ENCODE data around the gene RNF166. TPM values are rescaled to one million over a fixed set of nuclear protein-coding genes. Genes with fewer than 3 reads are reported as not detected.

The RNF166 gene
- total RNA-seq, 1 experiment from 2014 or later, result 9.6 TPM

GRCh38 chr16:88716201-88716600, 10.0 kb upstream of the RNF166 start:
- DNase-seq (ENCODE audit: low read depth, low spot score), result no peak
- in situ Hi-C loops (cut with HindIII; ENCODE audit: low pct_unique_long_range_greater_than_20kb, low sequenced_read_pairs), result no loop called here

GRCh38 chr16:88715312-88716190, 9.3 kb upstream of the RNF166 start:
- in situ Hi-C loops (cut with HindIII; ENCODE audit: low pct_unique_long_range_greater_than_20kb, low sequenced_read_pairs), result no loop called here
- DNase-seq (ENCODE audit: low read depth, low spot score), result no peak

GRCh38 chr16:88714420-88715302, 8.5 kb upstream of the RNF166 start:
- in situ Hi-C loops (cut with HindIII; ENCODE audit: low pct_unique_long_range_greater_than_20kb, low sequenced_read_pairs), result no loop called here
- DNase-seq (ENCODE audit: low read depth, low spot score), result no peak

GRCh38 chr16:88713568-88714419, 7.6 kb upstream of the RNF166 start:
- in situ Hi-C loops (cut with HindIII; ENCODE audit: low pct_unique_long_range_greater_than_20kb, low sequenced_read_pairs), result no loop called here
- no peak for DNase-seq (ENCODE audit: low read depth, low spot score)

GRCh38 chr16:88713054-88713453, 6.8 kb upstream of the RNF166 start:
- in situ Hi-C loops (cut with HindIII; ENCODE audit: low pct_unique_long_range_greater_than_20kb, low sequenced_read_pairs), result no loop called here
- no peak for DNase-seq (ENCODE audit: low read depth, low spot score)

- in situ Hi-C loops (cut with HindIII; ENCODE audit: low pct_unique_long_range_greater_than_20kb, low sequenced_read_pairs), result no loop called here
- no peak for DNase-seq (ENCODE audit: low read depth, low spot score)
Observed at GRCh38 chr16:88712362-88712979, 6.3 kb upstream of the RNF166 start.

- no peak for DNase-seq (ENCODE audit: low read depth, low spot score)
- in situ Hi-C loops (cut with HindIII; ENCODE audit: low pct_unique_long_range_greater_than_20kb, low sequenced_read_pairs), result no loop called here
Observed at GRCh38 chr16:88711750-88712340, 5.6 kb upstream of the RNF166 start.

GRCh38 chr16:88710556-88710955, 4.3 kb upstream of the RNF166 start:
- in situ Hi-C loops (cut with HindIII; ENCODE audit: low pct_unique_long_range_greater_than_20kb, low sequenced_read_pairs), result no loop called here
- no peak for DNase-seq (ENCODE audit: low read depth, low spot score)

- no peak for DNase-seq (ENCODE audit: low read depth, low spot score)
- in situ Hi-C loops (cut with HindIII; ENCODE audit: low pct_unique_long_range_greater_than_20kb, low sequenced_read_pairs), result no loop called here
Observed at GRCh38 chr16:88706965-88707826, 988 bp upstream of the RNF166 start.

- in situ Hi-C loops (cut with HindIII; ENCODE audit: low pct_unique_long_range_greater_than_20kb, low sequenced_read_pairs), result no loop called here
- no peak for DNase-seq (ENCODE audit: low read depth, low spot score)
Observed at GRCh38 chr16:88705801-88706228, 393 bp downstream of the RNF166 start.

GRCh38 chr16:88705076-88705684, 1.0 kb downstream of the RNF166 start:
- DNase-seq (ENCODE audit: low read depth, low spot score), result no peak

GRCh38 chr16:88703486-88704309, 2.5 kb downstream of the RNF166 start:
- in situ Hi-C loops (cut with HindIII; ENCODE audit: low pct_unique_long_range_greater_than_20kb, low sequenced_read_pairs), result no loop called here
- no peak for DNase-seq (ENCODE audit: low read depth, low spot score)

More at GRCh38 chr16:88705076-88705684, 1.0 kb downstream of the RNF166 start:
- in situ Hi-C loops (cut with HindIII; ENCODE audit: low pct_unique_long_range_greater_than_20kb, low sequenced_read_pairs), result no loop called here

GRCh38 chr16:88702371-88703210, 3.6 kb downstream of the RNF166 start:
- in situ Hi-C loops (cut with HindIII; ENCODE audit: low pct_unique_long_range_greater_than_20kb, low sequenced_read_pairs), result no loop called here
- no peak for DNase-seq (ENCODE audit: low read depth, low spot score)

Measured in SK-MEL-5 (cell line).